Measurements from ENCODE around the gene ZSCAN12. TPM values are rescaled to one million over a fixed set of nuclear protein-coding genes. Genes with fewer than 3 reads are reported as not detected.
A peak's percentile ranks its signal among the peaks of the same experiment; 100 is the strongest.

Gene ZSCAN12
- total and polyA plus RNA-seq, 2 experiments from 2014 or later, result 2.0 to 7.3 TPM

GRCh38 chr6:28357036-28357435, 42.5 kb downstream of the ZSCAN12 start:
- no peak overlapping the region for H2AFZ ChIP-seq
- peak; percentile 19 for DNase-seq (ENCODE audit: low spot score)
- peaks cover 39% of the 10 kb centered on the region for H3K36me3 Mint-ChIP-seq (ENCODE audit: low read depth)

More at GRCh38 chr6:28357036-28357435, 42.5 kb downstream of the ZSCAN12 start:
- peaks cover 30% of the 10 kb centered on the region for H3K79me2 ChIP-seq (replicated peaks; ENCODE audit: insufficient read depth)
- Mint-ChIP-seq H3K4me1 (peaks cover 12% of the 10 kb centered on the region), H3K27me3 (ENCODE audit: insufficient read depth, low read depth, poor library complexity) (peaks cover 6% of the 10 kb centered on the region), H3K9me3 (peaks cover 20% of the 10 kb centered on the region; the same call in 2 of the 3 replicates), H3K4me3 (no peak overlapping the region), H3K27ac (peak overlapping the region; percentile 97)
- no peaks in the 10 kb centered on the region for H3F3A ChIP-seq (replicated peaks; ENCODE audit: low read depth)
- TF ChIP-seq POLR2AphosphoS5 (IDR thresholded peaks at IDR 0.05; ENCODE audit: low read depth), result no peak
- TF ChIP-seq CREB1 (CRISPR knock-in tag; IDR thresholded peaks at IDR 0.05; ENCODE audit: low read depth), result no peak
- TF ChIP-seq EZH2 (IDR thresholded peaks at IDR 0.05; ENCODE audit: low read depth, unreplicated experiment), result no peak
- TF ChIP-seq CTCF (conservative IDR thresholded peaks at IDR 0.05; ENCODE audit: low read depth in 2 of 2), result no peak
- no peak for TF ChIP-seq ZNF114 (CRISPR knock-in tag; IDR thresholded peaks at IDR 0.05)
- TF ChIP-seq REST (IDR thresholded peaks at IDR 0.05; ENCODE audit: unreplicated experiment), result no peak
- no peak for TF ChIP-seq EZH2phosphoT487 (IDR thresholded peaks at IDR 0.05; ENCODE audit: unreplicated experiment)
- TF ChIP-seq JUNB (IDR thresholded peaks at IDR 0.05; ENCODE audit: unreplicated experiment), result no peak
- TF ChIP-seq ZNF331 (CRISPR knock-in tag; IDR thresholded peaks at IDR 0.05; ENCODE audit: low read depth), result no peak
- no peak for TF ChIP-seq NANOG (IDR thresholded peaks at IDR 0.05; ENCODE audit: borderline replicate concordance)
- TF ChIP-seq ETS1 (IDR thresholded peaks at IDR 0.05), result no peak
- TF ChIP-seq ZNF462 (CRISPR knock-in tag; IDR thresholded peaks at IDR 0.05), result no peak
- no peak for TF ChIP-seq STAT1 (IDR thresholded peaks at IDR 0.05; ENCODE audit: unreplicated experiment)
- H3K36me3 ChIP-seq (ENCODE audit: insufficient read depth), result no peaks in the 10 kb centered on the region; the same call in 1 of the 2 replicates
- no peak for ATAC-seq
- no peak overlapping the region for H3K4me2 ChIP-seq
- no peak overlapping the region for H3K4me3 ChIP-seq
- no peaks in the 10 kb centered on the region; the same call in 1 of the 2 replicates for H4K20me1 ChIP-seq (replicated peaks; ENCODE audit: insufficient read depth)
- no peaks in the 10 kb centered on the region for H3K27me3 ChIP-seq (ENCODE audit: insufficient read depth)
- H3K9me2 ChIP-seq (ENCODE audit: insufficient read depth), result no peaks in the 10 kb centered on the region
- H3K27ac ChIP-seq (ENCODE audit: low read depth), result no peak overlapping the region
- H3K4me1 ChIP-seq (ENCODE audit: insufficient read depth), result peaks cover 4% of the 10 kb centered on the region; the same call in 1 of the 2 replicates

All from GM23338 (cell line).